H1 (cell line): ENCODE measurements around the gene SMIM17. TPM values are rescaled to one million over a fixed set of nuclear protein-coding genes. Genes with fewer than 3 reads are reported as not detected.

ENCODE experiments used
- CTCF ChIA-PET: fragments of 300-600 bp; sonication (Branson Sonifier 250); formaldehyde crosslinking; loops from one replicate; lab custom pipeline; 2021; ENCODE audit not compliant: partially characterized antibody; lab: Charles Lee
- POLR2A ChIA-PET: fragments of 300-600 bp; sonication (Branson Sonifier 250); formaldehyde crosslinking; loops from one replicate; lab custom pipeline; 2021; ENCODE audit warnings: inconsistent platforms; ENCODE audit not compliant: partially characterized antibody; lab: Charles Lee
- DNase-seq, 2 experiments: peaks; one replicate each; pipeline versions ENCODE4 v3.0.0 to v3.0.0-alpha.2; 2010 to 2022; ENCODE audit warnings: low spot score in 2 of 2, low read depth in 1 of 2, mixed read lengths in 1 of 2
- FAIRE-seq: peaks from 2 replicates; lab custom pipeline; 2011; peaks lifted over from hg19 to GRCh38; lab: Jason Lieb, UNC
- H2AFZ ChIP-seq: 2 replicates; pipeline ENCODE4 v1.8.1; 2012; ENCODE audit warnings: low read length, inconsistent platforms
- H2AK5ac ChIP-seq: 2 replicates; pipeline ENCODE4 v1.6.1; 2013; ENCODE audit warnings: low read depth, low read length
- H2BK120ac ChIP-seq: replicated peaks from 2 replicates; pipeline ENCODE3; 2013; ENCODE audit warnings: low read depth, low read length, inconsistent platforms
- H2BK12ac ChIP-seq: 2 replicates; pipeline ENCODE4 v1.6.1; 2013; ENCODE audit warnings: low read depth, low read length
- H2BK15ac ChIP-seq: 2 replicates; pipeline ENCODE4 v1.6.1; 2013; ENCODE audit warnings: low read length
- H2BK20ac ChIP-seq: 2 replicates; pipeline ENCODE4 v1.6.1; 2013; ENCODE audit warnings: low read length
- H2BK5ac ChIP-seq: 2 replicates; pipeline ENCODE4 v1.6.1; 2013; ENCODE audit warnings: low read depth, low read length
- H3K14ac ChIP-seq: 2 replicates; pipeline ENCODE4 v1.6.1; 2013; ENCODE audit warnings: inconsistent platforms; ENCODE audit not compliant: insufficient read length
- H3K18ac ChIP-seq: 2 replicates; pipeline ENCODE4 v1.6.1; 2013; ENCODE audit warnings: low read length; ENCODE audit errors: extremely low read depth
- H3K23ac ChIP-seq: 2 replicates; pipeline ENCODE4 v1.6.1; 2013; ENCODE audit warnings: inconsistent platforms; ENCODE audit not compliant: insufficient read length
- H3K23me2 ChIP-seq: 2 replicates; pipeline ENCODE4 v1.6.1; 2013; ENCODE audit warnings: low read depth, low read length
- H3K27ac ChIP-seq: 2 replicates; pipeline ENCODE4 v1.6.1; 2011; ENCODE audit warnings: low read depth, low read length, inconsistent platforms
- H3K27me3 ChIP-seq, 4 experiments: replicated peaks in 1 of 4; 1 replicate in 1 of 4; 2 replicates in 3 of 4; pipeline versions ENCODE4 v1.6.1 to v1.8.1; 2011 to 2013; ENCODE audit warnings: low read length in 3 of 4, mild to moderate bottlenecking in 3 of 4, inconsistent platforms in 2 of 4, mixed read lengths in 2 of 4, moderate library complexity in 1 of 4; ENCODE audit not compliant: control insufficient read depth in 3 of 4, insufficient read depth in 3 of 4; ENCODE audit errors: extremely low read depth in 1 of 4
- H3K36me3 ChIP-seq, 4 experiments: 2 replicates each; pipeline versions ENCODE4 v1.6.1 to v1.8.1; 2011 to 2013; ENCODE audit warnings: mild to moderate bottlenecking in 4 of 4, low read length in 3 of 4, moderate library complexity in 2 of 4, control low read depth in 1 of 4, inconsistent platforms in 1 of 4; ENCODE audit not compliant: insufficient read depth in 4 of 4, control insufficient read depth in 2 of 4
- H3K4ac ChIP-seq: replicated peaks from 2 replicates; pipeline ENCODE3; 2013; ENCODE audit warnings: low read length, low read depth, mixed read lengths, inconsistent platforms; ENCODE audit not compliant: insufficient read length
- H3K4me1 ChIP-seq, 4 experiments: replicated peaks in 1 of 4; 1 replicate in 1 of 4; 2 replicates in 3 of 4; pipeline versions ENCODE4 v1.6.1 to v1.8.1; 2011 to 2013; ENCODE audit warnings: low read length in 3 of 4, inconsistent platforms in 2 of 4, mixed read lengths in 1 of 4; ENCODE audit not compliant: insufficient read depth in 4 of 4, control insufficient read depth in 3 of 4
- H3K4me2 ChIP-seq, 2 experiments: 2 replicates each; pipeline versions ENCODE4 v1.6.1 to v1.8.1; 2011 to 2013; ENCODE audit warnings: low read depth in 2 of 2, low read length in 2 of 2, control low read depth in 1 of 2, inconsistent platforms in 1 of 2, mild to moderate bottlenecking in 1 of 2; ENCODE audit not compliant: insufficient read depth in 1 of 2
- H3K4me3 ChIP-seq, 4 experiments: fragments of 200-600, 300-600 bp in 1 of 4; sonication (generic), shearing (Covaris generic), sonication (Bioruptor Twin) in 1 of 4; 2 replicates each; pipeline versions ENCODE4 v1.5.1 to v1.8.1; 2011 to 2016; ENCODE audit warnings: low read length in 4 of 4, low read depth in 3 of 4, control low read depth in 2 of 4, inconsistent platforms in 2 of 4, mild to moderate bottlenecking in 2 of 4, mixed read lengths in 1 of 4, moderate library complexity in 1 of 4; ENCODE audit not compliant: insufficient read depth in 2 of 4; ENCODE audit errors: extremely low read depth in 1 of 4
- H3K56ac ChIP-seq: replicated peaks from 2 replicates; pipeline ENCODE3; 2013; ENCODE audit warnings: low read depth, mild to moderate bottlenecking, mixed read lengths, low read length, inconsistent platforms; ENCODE audit not compliant: insufficient read length
- H3K79me1 ChIP-seq: 2 replicates; pipeline ENCODE4 v1.6.1; 2013; ENCODE audit warnings: low read depth, low read length, control low read depth
- H3K79me2 ChIP-seq, 2 experiments: 2 replicates each; pipeline versions ENCODE4 v1.6.1 to v1.8.1; 2012 to 2013; ENCODE audit warnings: low read length in 2 of 2, mild to moderate bottlenecking in 2 of 2, inconsistent platforms in 1 of 2; ENCODE audit not compliant: insufficient read depth in 2 of 2, control insufficient read depth in 1 of 2
- H3K9ac ChIP-seq, 4 experiments: replicated peaks in 1 of 4; 1 replicate in 1 of 4; 2 replicates in 3 of 4; pipeline versions ENCODE4 v1.6.1 to v1.8.1; 2011 to 2013; ENCODE audit warnings: low read depth in 3 of 4, low read length in 3 of 4, control low read depth in 2 of 4, mild to moderate bottlenecking in 2 of 4, moderate library complexity in 2 of 4, inconsistent platforms in 1 of 4; ENCODE audit errors: extremely low read depth in 1 of 4
- H3K9me3 ChIP-seq, 2 experiments: 2 replicates each; pipeline versions ENCODE4 v1.6.1 to v1.8.1; 2012 to 2013; ENCODE audit warnings: mild to moderate bottlenecking in 2 of 2, moderate library complexity in 2 of 2, control low read depth in 1 of 2, inconsistent platforms in 1 of 2, low read depth in 1 of 2, low read length in 1 of 2, mixed read lengths in 1 of 2; ENCODE audit not compliant: insufficient read depth in 2 of 2
- H4K20me1 ChIP-seq, 2 experiments: replicated peaks in 1 of 2; 2 replicates each; pipeline versions ENCODE3 to v1.8.1; 2011 to 2013; ENCODE audit warnings: inconsistent platforms in 2 of 2, low read length in 2 of 2, mild to moderate bottlenecking in 1 of 2; ENCODE audit not compliant: insufficient read depth in 2 of 2, control insufficient read depth in 1 of 2
- H4K5ac ChIP-seq: 2 replicates; pipeline ENCODE4 v1.6.1; 2013; ENCODE audit warnings: low read length, low read depth, mixed read lengths, inconsistent platforms; ENCODE audit not compliant: insufficient read length
- H4K8ac ChIP-seq: 2 replicates; pipeline ENCODE4 v1.8.0; 2013; ENCODE audit warnings: mild to moderate bottlenecking, moderate library complexity, low read length, inconsistent platforms; ENCODE audit not compliant: insufficient read depth; ENCODE audit errors: extremely low read depth
- H4K91ac ChIP-seq: replicated peaks from 2 replicates; pipeline ENCODE3; 2013; ENCODE audit warnings: low read length, mixed read lengths, inconsistent platforms; ENCODE audit not compliant: insufficient read length
- BACH1 ChIP-seq: IDR thresholded peaks from 2 replicates; pipeline ENCODE4 v1.6.1; 2012; ENCODE audit warnings: low read length, improper control_type of control experiment
- CEBPB ChIP-seq: IDR thresholded peaks from 2 replicates; pipeline ENCODE4 v1.6.1; 2012; ENCODE audit warnings: low read depth, low read length
- CHD2 ChIP-seq: IDR thresholded peaks from 2 replicates; pipeline ENCODE4 v1.6.1; 2012; ENCODE audit warnings: low read length, improper control_type of control experiment
- CTBP2 ChIP-seq: IDR thresholded peaks from 2 replicates; pipeline ENCODE4 v1.7.0; 2011; ENCODE audit warnings: borderline replicate concordance, mild to moderate bottlenecking, moderate library complexity, mixed read lengths, low read length; ENCODE audit not compliant: insufficient read depth, insufficient read length
- FOSL1 ChIP-seq: IDR thresholded peaks from 2 replicates; pipeline ENCODE4 v1.6.1; 2011; ENCODE audit warnings: mild to moderate bottlenecking, low read depth, low read length, moderate library complexity; ENCODE audit not compliant: insufficient read depth
- JUND ChIP-seq: IDR thresholded peaks from 2 replicates; pipeline ENCODE4 v1.6.1; 2011; ENCODE audit warnings: mild to moderate bottlenecking, improper control_type of control experiment, low read length
- KDM5A ChIP-seq: fragments of 200-600 bp; IDR thresholded peaks from 2 replicates; pipeline ENCODE4 v1.7.1; 2012; ENCODE audit warnings: mild to moderate bottlenecking, low read length, inconsistent platforms, mixed read lengths
- MAFK ChIP-seq: IDR thresholded peaks from 2 replicates; pipeline ENCODE4 v1.6.1; 2012; ENCODE audit warnings: low read depth, mild to moderate bottlenecking, improper control_type of control experiment, low read length
- RAD21 ChIP-seq, 2 experiments: IDR thresholded peaks in 1 of 2; conservative IDR thresholded peaks in 1 of 2; 2 replicates each; pipeline ENCODE4 v1.6.1; 2011; ENCODE audit warnings: low read depth in 2 of 2, low read length in 2 of 2, improper control_type of control experiment in 1 of 2, inconsistent platforms in 1 of 2, mild to moderate bottlenecking in 1 of 2, moderate library complexity in 1 of 2
- TEAD4 ChIP-seq: IDR thresholded peaks from 2 replicates; pipeline ENCODE4 v1.6.1; 2012; ENCODE audit warnings: low read depth, low read length, inconsistent platforms, mixed read lengths
- WGBS, 2 experiments: shearing (Covaris generic) in 1 of 2; methylation state at CpG; one replicate each; pipeline versions ENCODE4 v1.1.6 to v1.1.7; 2013 to 2015; ENCODE audit warnings: low lambda C conversion rate in 2 of 2, mixed read lengths in 2 of 2, inconsistent platforms in 1 of 2, low coverage in 1 of 2, missing lambda C conversion rate in 1 of 2; ENCODE audit not compliant: insufficient replicate concordance in 2 of 2, insufficient coverage in 1 of 2, insufficient read length in 1 of 2; ENCODE audit errors: extremely low coverage in 1 of 2, missing lambda C conversion rate in 1 of 2; 5-methylcytosine and 5-hydroxymethylcytosine counted together
- polyA plus RNA-seq, 7 experiments: library from polyadenylated mRNA; depleted of rRNA in 3 of 7; stranded (reverse) in 5 of 7; unstranded in 2 of 7; fragments of >200 nt in 5 of 7; fragments of 200-250 nt in 2 of 7; gene quantifications; 1 replicate in 5 of 7; 2 replicates in 1 of 7; 4 replicates in 1 of 7; pipeline versions ENCODE4 v1.2.1 to v1.2.3, GENCODE V29; 2011 to 2013; ENCODE audit warnings: missing spikeins in 2 of 7, mixed read lengths in 2 of 7
- total RNA-seq: library from RNA; stranded (reverse); fragmentation: NEBNext Ultra II Directional; extraction: Animal tissue kit (Norgen Biotek cat#: 25700); gene quantifications from 2 replicates; pipeline ENCODE4 v1.2.1, GENCODE V29; 2021
- TF ChIP-seq, protein P1 (sequence below): IDR thresholded peaks from 2 replicates; pipeline ENCODE4 v1.6.1; 2012; ENCODE audit warnings: inconsistent platforms
- TF ChIP-seq, protein P2 (sequence below): IDR thresholded peaks from 2 replicates; pipeline ENCODE4 v1.6.1; 2012; ENCODE audit warnings: low read length, inconsistent platforms

The SMIM17 gene
- total and polyA plus RNA-seq, 2 of the 8 experiments (the other 6 are each of a cell fraction or from before 2014, with no cell fraction given) = 0.06 TPM; not detected in 1

DNA sequence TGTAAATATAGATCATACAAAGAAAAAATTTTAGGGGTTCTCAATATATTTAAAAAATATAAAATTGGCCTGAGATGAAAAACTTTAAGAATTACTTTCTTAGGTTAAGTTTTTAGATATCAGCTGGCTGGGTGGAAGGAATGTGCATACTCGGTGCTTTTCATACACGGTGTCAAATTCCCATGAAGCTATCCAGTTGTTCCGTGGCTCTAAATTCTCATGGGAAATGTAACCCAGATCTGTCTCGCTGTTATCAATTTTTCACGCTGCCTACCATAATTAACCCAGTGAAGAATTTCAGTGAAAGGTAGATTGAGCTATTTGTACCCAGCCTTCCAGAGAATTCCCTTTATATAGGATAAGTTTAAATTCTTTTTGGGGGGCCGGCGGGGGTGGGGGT lies 40.2 kb downstream of the SMIM17 start:
- Histone ChIP-seq H3K79me2 (no peaks in the 10 kb centered on the region), H4K91ac (no peak overlapping the region), H3K79me1 (no peaks in the 10 kb centered on the region), H4K5ac (no peak overlapping the region), H4K8ac (no peak overlapping the region), H2AFZ (no peak overlapping the region), H3K36me3 (no peaks in the 10 kb centered on the region), H3K27ac (no peak overlapping the region), H3K4me2 (no peak overlapping the region), H3K4ac (no peak overlapping the region), H3K9me3 (peaks cover 42 to 84% of the 10 kb centered on the region in 2 experiments), H3K4me3 (no peak overlapping the region), H2BK5ac (no peak overlapping the region), H2BK15ac (no peak overlapping the region), H3K56ac (no peak overlapping the region), H3K9ac (no peak overlapping the region), H2AK5ac (no peak overlapping the region), H2BK12ac (no peak overlapping the region), H3K23me2 (no peaks in the 10 kb centered on the region), H2BK120ac (no peak overlapping the region), H3K14ac (no peak overlapping the region), H3K23ac (no peak overlapping the region), H4K20me1 (no peaks in the 10 kb centered on the region), H3K18ac (no peak overlapping the region), H3K4me1 (no peaks in the 10 kb centered on the region), H2BK20ac (no peak overlapping the region), H3K27me3 (no peaks in the 10 kb centered on the region)
- FAIRE-seq = no peak
- ChIA-PET CTCF (interaction anchor here (0.7 kb wide), 1 partner anchor 115 kb away, joined by 3 read pairs; no protein-coding TSS in a partner anchor), POLR2A (no interaction called here)
- DNase-seq = no peak
- 79% methylated on average over 7 of the region's 7 CpGs; no CpG with 5 or more reads in 1 of the 2 experiments for WGBS, 2 experiments
- TF ChIP-seq CEBPB (no peak), FOSL1 (no peak), RAD21 (IDR thresholded peaks at IDR 0.05 in 1 of 2, conservative IDR thresholded peaks at IDR 0.05 in 1 of 2; ENCODE audit: low read depth in 2 of 2, low read length in 2 of 2) (no peak), MAFK (no peak), KDM5A (no peak), CHD2 (no peak), TEAD4 (no peak), CTBP2 (no peak), BACH1 (no peak), JUND (no peak)
- TF ChIP-seq, protein P1, sequence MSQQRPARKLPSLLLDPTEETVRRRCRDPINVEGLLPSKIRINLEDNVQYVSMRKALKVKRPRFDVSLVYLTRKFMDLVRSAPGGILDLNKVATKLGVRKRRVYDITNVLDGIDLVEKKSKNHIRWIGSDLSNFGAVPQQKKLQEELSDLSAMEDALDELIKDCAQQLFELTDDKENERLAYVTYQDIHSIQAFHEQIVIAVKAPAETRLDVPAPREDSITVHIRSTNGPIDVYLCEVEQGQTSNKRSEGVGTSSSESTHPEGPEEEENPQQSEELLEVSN = no peak
- TF ChIP-seq, protein P2, sequence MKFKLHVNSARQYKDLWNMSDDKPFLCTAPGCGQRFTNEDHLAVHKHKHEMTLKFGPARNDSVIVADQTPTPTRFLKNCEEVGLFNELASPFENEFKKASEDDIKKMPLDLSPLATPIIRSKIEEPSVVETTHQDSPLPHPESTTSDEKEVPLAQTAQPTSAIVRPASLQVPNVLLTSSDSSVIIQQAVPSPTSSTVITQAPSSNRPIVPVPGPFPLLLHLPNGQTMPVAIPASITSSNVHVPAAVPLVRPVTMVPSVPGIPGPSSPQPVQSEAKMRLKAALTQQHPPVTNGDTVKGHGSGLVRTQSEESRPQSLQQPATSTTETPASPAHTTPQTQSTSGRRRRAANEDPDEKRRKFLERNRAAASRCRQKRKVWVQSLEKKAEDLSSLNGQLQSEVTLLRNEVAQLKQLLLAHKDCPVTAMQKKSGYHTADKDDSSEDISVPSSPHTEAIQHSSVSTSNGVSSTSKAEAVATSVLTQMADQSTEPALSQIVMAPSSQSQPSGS = no peak
